Astrocyte of the spinal cord (primary cell): Measurements from ENCODE around the gene DDX46.
"Not testable (repeated sequence)": the region's sequence is repeated elsewhere in the genome, so short reads cannot be mapped to it uniquely, and the experiment has no call there.

ENCODE experiments used
- DNase-seq: peaks from one replicate; pipeline ENCODE4 v3.0.0; 2011; ENCODE audit warnings: low read depth, low spot score
- H3K4me3 ChIP-seq: 2 replicates; pipeline ENCODE4 v1.5.1; 2011; ENCODE audit warnings: low read depth, mild to moderate bottlenecking, low read length, moderate library complexity
- CTCF ChIP-seq: IDR thresholded peaks from 2 replicates; pipeline ENCODE4 v1.5.1; 2012; ENCODE audit warnings: low read depth, mild to moderate bottlenecking, low read length, inconsistent platforms
- in situ Hi-C: cut with HindIII; loops from 2 replicates; pipeline ENCODE4 v1.10.0; 2017; ENCODE audit warnings: low sequenced_read_pairs

Gene DDX46

GRCh38 chr5:134749415-134749814 lies 9.2 kb upstream of the DDX46 start:
- DNase-seq, result no peak
- in situ Hi-C loops, result no loop called here
- TF ChIP-seq CTCF, result no peak
- H3K4me3 ChIP-seq, result no peak overlapping the region

GRCh38 chr5:134758176-134758503 lies 439 bp upstream of the DDX46 start:
- peak overlapping the region; percentile 84 for H3K4me3 ChIP-seq
- in situ Hi-C loops, result no loop called here
- DNase-seq, result no peak
- no peak for TF ChIP-seq CTCF

- DNase-seq, H3K4me3 ChIP-seq, in situ Hi-C loops: not testable (repeated sequence)
Observed at GRCh38 chr5:134767528-134768291, 9.1 kb downstream of the DDX46 start.

- in situ Hi-C loops, result no loop called here
- no peak overlapping the region for H3K4me3 ChIP-seq
- no peak for TF ChIP-seq CTCF
- DNase-seq, result no peak
Observed at GRCh38 chr5:134769206-134769605, 10.6 kb downstream of the DDX46 start.

- in situ Hi-C loops, result no loop called here
- no peak overlapping the region for H3K4me3 ChIP-seq
- TF ChIP-seq CTCF, result no peak
- no peak for DNase-seq
Observed at GRCh38 chr5:134772461-134773125, 14.0 kb downstream of the DDX46 start.

- no peak for TF ChIP-seq CTCF
- in situ Hi-C loops, result no loop called here
- no peak overlapping the region for H3K4me3 ChIP-seq
Observed at GRCh38 chr5:134777366-134777765, 18.8 kb downstream of the DDX46 start.

GRCh38 chr5:134784241-134784920 lies 25.8 kb downstream of the DDX46 start:
- in situ Hi-C loops, result no loop called here

More at GRCh38 chr5:134777366-134777765, 18.8 kb downstream of the DDX46 start:
- DNase-seq, result no peak

More at GRCh38 chr5:134784241-134784920, 25.8 kb downstream of the DDX46 start:
- no peak overlapping the region for H3K4me3 ChIP-seq
- peak; percentile 44 for TF ChIP-seq CTCF
- DNase-seq, result no peak
